ENCODE results near the gene RNU6-1.

Gene RNU6-1

DNA sequence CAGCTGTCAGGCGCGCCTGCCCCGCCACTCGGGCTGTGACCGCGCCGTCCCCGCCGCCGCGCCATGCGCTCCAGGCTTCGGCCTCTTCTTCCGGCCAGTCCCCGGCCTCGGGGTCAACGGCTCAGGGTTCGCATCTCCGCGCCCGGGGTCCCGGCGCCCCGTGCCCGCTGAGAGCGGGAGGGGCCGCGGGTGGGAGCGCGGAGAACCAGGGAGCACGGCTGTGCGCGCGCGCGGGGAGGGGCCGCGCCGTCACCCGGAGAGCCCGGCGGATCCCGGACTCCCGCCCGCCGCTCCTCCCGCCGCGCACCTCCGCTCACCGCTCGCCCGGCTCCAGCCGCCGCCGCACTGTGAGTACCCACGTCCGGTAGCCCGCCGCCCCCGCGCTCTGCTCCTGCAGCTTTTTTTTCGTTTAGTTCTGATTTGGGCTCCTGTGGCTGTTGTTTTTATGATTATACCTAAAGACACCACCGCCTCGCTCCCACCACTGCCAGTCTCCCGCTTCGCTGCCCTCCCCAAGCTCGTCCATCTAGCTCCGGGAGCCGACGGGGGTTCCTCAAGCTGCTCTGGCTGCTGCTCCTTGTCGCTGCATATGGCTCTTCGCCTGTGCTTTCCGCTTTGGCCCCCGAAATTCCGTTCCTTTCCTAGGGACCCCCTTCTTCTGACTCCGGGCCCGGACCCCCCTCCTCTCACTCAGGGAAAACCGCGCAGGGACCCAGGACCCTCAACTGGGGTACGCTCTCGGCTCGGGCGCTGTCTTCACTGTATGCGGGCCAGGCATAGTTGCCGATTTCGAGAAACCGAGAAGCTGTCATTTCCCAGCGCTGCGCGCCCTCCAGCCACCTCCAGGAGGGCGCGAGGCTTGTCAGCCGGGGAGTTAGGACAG is 16.3 kb downstream of the RNU6-1 start:
- Histone ChIP-seq H3K36me3 (ENCODE audit: control insufficient read depth in 5 of 5, insufficient read depth in 5 of 5, low read length in 5 of 5) (no peaks in the 10 kb centered on the region), H3K9me3 (ENCODE audit: control insufficient read depth in 5 of 5, low read length in 5 of 5) (peaks cover 0 to 3% (median 0%) of the 10 kb centered on the region in 5 donors), H3K27me3 (ENCODE audit: control insufficient read depth in 5 of 5, insufficient read depth in 4 of 5, low read length in 5 of 5) (peaks cover 69 to 87% (median 81%) of the 10 kb centered on the region in 5 donors), H3K9ac (ENCODE audit: low read length in 5 of 5) (no peak overlapping the region), H3K4me3 (ENCODE audit: low read depth in 1 of 5, low read length in 5 of 5) (no peak overlapping the region), H3K27ac (ENCODE audit: low read depth, low read length) (no peak overlapping the region), H3K4me1 (ENCODE audit: control insufficient read depth in 5 of 5, insufficient read depth in 5 of 5, low read length in 5 of 5) (peaks cover 0 to 54% (median 47%) of the 10 kb centered on the region in 5 donors)

GRCh38 chr15:67822537-67823313 is 17.1 kb downstream of the RNU6-1 start:
- Histone ChIP-seq H3K9me3 (ENCODE audit: control insufficient read depth in 5 of 5, low read length in 5 of 5) (peaks cover 0 to 3% (median 0%) of the 10 kb centered on the region in 5 donors), H3K27ac (ENCODE audit: low read depth, low read length) (no peak overlapping the region), H3K27me3 (ENCODE audit: control insufficient read depth in 5 of 5, insufficient read depth in 4 of 5, low read length in 5 of 5) (peaks cover 67 to 87% (median 81%) of the 10 kb centered on the region in 5 donors), H3K4me1 (ENCODE audit: control insufficient read depth in 5 of 5, insufficient read depth in 5 of 5, low read length in 5 of 5) (peaks cover 0 to 46% (median 39%) of the 10 kb centered on the region in 5 donors), H3K4me3 (ENCODE audit: low read depth in 1 of 5, low read length in 5 of 5) (no peak overlapping the region), H3K36me3 (ENCODE audit: control insufficient read depth in 5 of 5, insufficient read depth in 5 of 5, low read length in 5 of 5) (no peaks in the 10 kb centered on the region), H3K9ac (ENCODE audit: low read length in 5 of 5) (no peak overlapping the region)

- no peak overlapping the region for H3K9ac ChIP-seq (ENCODE audit: low read length in 5 of 5)
- H3K27me3 ChIP-seq (ENCODE audit: control insufficient read depth in 5 of 5, insufficient read depth in 4 of 5, low read length in 5 of 5), result peaks cover 63 to 90% (median 79%) of the 10 kb centered on the region in 5 donors
- peaks cover 0 to 4% (median 3%) of the 10 kb centered on the region in 5 donors for H3K9me3 ChIP-seq (ENCODE audit: control insufficient read depth in 5 of 5, low read length in 5 of 5)
- no peak overlapping the region for H3K4me3 ChIP-seq (ENCODE audit: low read depth in 1 of 5, low read length in 5 of 5)
- H3K36me3 ChIP-seq (ENCODE audit: control insufficient read depth in 5 of 5, insufficient read depth in 5 of 5, low read length in 5 of 5), result no peaks in the 10 kb centered on the region
- H3K4me1 ChIP-seq (ENCODE audit: control insufficient read depth in 5 of 5, insufficient read depth in 5 of 5, low read length in 5 of 5), result peaks cover 0 to 39% (median 37%) of the 10 kb centered on the region in 5 donors
- no peak overlapping the region for H3K27ac ChIP-seq (ENCODE audit: low read depth, low read length)
Observed at GRCh38 chr15:67821784-67822440, 17.9 kb downstream of the RNU6-1 start.

GRCh38 chr15:67820992-67821783 is 18.7 kb downstream of the RNU6-1 start:
- Histone ChIP-seq H3K27ac (ENCODE audit: low read depth, low read length) (no peak overlapping the region), H3K27me3 (ENCODE audit: control insufficient read depth in 5 of 5, insufficient read depth in 4 of 5, low read length in 5 of 5) (peaks cover 60 to 83% (median 74%) of the 10 kb centered on the region in 5 donors), H3K9me3 (ENCODE audit: control insufficient read depth in 5 of 5, low read length in 5 of 5) (peaks cover 0 to 6% (median 2%) of the 10 kb centered on the region in 5 donors), H3K4me3 (ENCODE audit: low read depth in 1 of 5, low read length in 5 of 5) (no peak overlapping the region), H3K36me3 (ENCODE audit: control insufficient read depth in 5 of 5, insufficient read depth in 5 of 5, low read length in 5 of 5) (no peaks in the 10 kb centered on the region), H3K9ac (ENCODE audit: low read length in 5 of 5) (no peak overlapping the region), H3K4me1 (ENCODE audit: control insufficient read depth in 5 of 5, insufficient read depth in 5 of 5, low read length in 5 of 5) (peaks cover 0 to 33% (median 30%) of the 10 kb centered on the region in 5 donors)

DNA sequence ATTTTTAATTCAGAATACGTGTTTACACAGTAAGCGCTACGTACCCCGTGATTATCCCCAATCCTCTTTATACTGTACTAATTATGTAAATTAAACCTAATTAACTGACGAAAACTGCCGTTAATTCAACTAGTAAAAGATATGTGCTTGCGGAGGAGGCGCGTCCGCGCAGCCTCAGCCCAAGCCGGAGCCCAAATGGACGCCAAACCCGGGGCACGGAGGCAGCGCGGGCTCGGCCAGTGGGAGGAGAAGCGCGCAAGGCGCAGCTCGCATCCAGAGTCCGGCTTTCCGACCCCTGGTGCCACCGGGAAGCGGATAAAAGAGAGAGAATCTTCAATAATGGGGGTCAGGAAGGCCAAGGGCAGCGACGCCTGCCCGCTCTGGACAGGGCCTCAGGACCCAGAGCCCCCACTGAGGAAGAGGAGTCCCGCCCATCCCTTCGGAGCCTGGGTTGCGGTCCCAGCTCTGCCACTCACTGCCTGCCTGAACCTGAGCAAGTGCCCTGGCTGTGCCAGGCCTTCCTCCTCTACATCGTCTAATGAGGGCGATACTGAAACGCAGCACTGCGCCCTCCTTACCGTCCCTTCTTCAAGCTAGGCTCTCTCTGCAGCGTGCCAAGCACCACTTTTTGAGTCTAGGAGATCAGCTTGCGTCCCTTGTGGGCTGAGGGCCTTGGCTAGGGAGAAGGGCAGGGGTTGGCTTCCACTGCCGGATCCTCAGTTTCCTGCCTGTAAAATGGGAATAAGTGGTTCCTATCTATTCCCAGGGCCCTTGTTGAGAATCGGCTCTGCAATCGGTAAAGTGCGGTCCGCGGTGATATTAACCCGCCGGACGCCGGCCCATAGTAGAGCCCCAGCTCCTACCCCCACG is 19.5 kb downstream of the RNU6-1 start:
- Histone ChIP-seq H3K9me3 (ENCODE audit: control insufficient read depth in 5 of 5, low read length in 5 of 5) (peaks cover 0 to 13% (median 5%) of the 10 kb centered on the region in 5 donors), H3K9ac (ENCODE audit: low read length in 5 of 5) (no peak overlapping the region), H3K4me3 (ENCODE audit: low read depth in 1 of 5, low read length in 5 of 5) (no peak overlapping the region), H3K27me3 (ENCODE audit: control insufficient read depth in 5 of 5, insufficient read depth in 4 of 5, low read length in 5 of 5) (peaks cover 58 to 76% (median 66%) of the 10 kb centered on the region in 5 donors), H3K36me3 (ENCODE audit: control insufficient read depth in 5 of 5, insufficient read depth in 5 of 5, low read length in 5 of 5) (no peaks in the 10 kb centered on the region), H3K4me1 (ENCODE audit: control insufficient read depth in 5 of 5, insufficient read depth in 5 of 5, low read length in 5 of 5) (peaks cover 0 to 24% (median 22%) of the 10 kb centered on the region in 5 donors), H3K27ac (ENCODE audit: low read depth, low read length) (no peak overlapping the region)

DNA sequence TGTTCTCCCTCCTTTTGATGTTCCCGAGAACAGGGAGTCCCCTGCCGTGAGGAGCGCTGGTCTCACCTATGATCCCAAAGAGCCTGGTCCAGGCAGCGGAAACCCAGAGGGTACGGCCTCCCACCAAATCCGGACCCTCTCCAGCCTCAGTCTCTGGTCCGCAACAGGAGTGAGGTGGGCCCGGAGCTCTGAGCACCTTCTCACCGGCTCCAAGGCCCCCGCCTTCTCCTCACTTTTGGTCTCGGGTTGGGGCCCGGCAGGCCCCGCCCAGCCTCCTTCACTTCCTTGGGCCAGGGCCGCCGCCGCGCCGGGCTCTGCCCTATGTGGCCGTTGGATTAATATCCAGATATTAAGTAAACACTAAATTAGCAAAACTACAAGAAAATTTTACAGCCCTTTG is 20.2 kb downstream of the RNU6-1 start:
- Histone ChIP-seq H3K4me3 (ENCODE audit: low read depth in 1 of 5, low read length in 5 of 5) (no peak overlapping the region), H3K9me3 (ENCODE audit: control insufficient read depth in 5 of 5, low read length in 5 of 5) (peaks cover 0 to 17% (median 8%) of the 10 kb centered on the region in 5 donors), H3K9ac (ENCODE audit: low read length in 5 of 5) (no peak overlapping the region), H3K4me1 (ENCODE audit: control insufficient read depth in 5 of 5, insufficient read depth in 5 of 5, low read length in 5 of 5) (peaks cover 0 to 22% (median 20%) of the 10 kb centered on the region in 5 donors), H3K27me3 (ENCODE audit: control insufficient read depth in 5 of 5, insufficient read depth in 4 of 5, low read length in 5 of 5) (peaks cover 55 to 72% (median 61%) of the 10 kb centered on the region in 5 donors), H3K27ac (ENCODE audit: low read depth, low read length) (no peak overlapping the region), H3K36me3 (ENCODE audit: control insufficient read depth in 5 of 5, insufficient read depth in 5 of 5, low read length in 5 of 5) (peaks cover 0 to 2% (median 0%) of the 10 kb centered on the region in 5 donors)

DNA sequence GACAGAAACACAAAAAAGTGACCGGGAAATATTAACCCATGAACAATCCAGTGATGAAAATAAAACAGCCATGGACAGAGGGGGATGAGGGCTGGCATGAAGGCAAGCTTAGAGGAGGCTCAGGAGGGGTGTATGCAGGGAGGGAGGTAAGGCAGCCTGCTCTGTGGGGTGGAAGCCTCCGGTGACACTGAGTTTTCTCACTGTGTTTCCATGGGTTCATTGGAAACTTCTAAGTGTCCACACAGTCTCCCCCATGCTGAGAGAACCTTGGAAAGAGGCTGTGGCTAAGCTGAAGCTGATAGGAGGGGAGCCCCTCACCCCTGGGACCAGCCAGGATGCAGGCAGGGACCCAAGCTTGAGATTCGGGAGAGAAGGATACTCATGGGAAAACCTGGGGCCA is 21.4 kb downstream of the RNU6-1 start:
- Histone ChIP-seq H3K9ac (ENCODE audit: low read length in 5 of 5) (no peak overlapping the region), H3K27ac (ENCODE audit: low read depth, low read length) (no peak overlapping the region), H3K9me3 (ENCODE audit: control insufficient read depth in 5 of 5, low read length in 5 of 5) (peaks cover 0 to 17% (median 8%) of the 10 kb centered on the region in 5 donors), H3K36me3 (ENCODE audit: control insufficient read depth in 5 of 5, insufficient read depth in 5 of 5, low read length in 5 of 5) (peaks cover 0 to 2% (median 0%) of the 10 kb centered on the region in 5 donors), H3K4me3 (ENCODE audit: low read depth in 1 of 5, low read length in 5 of 5) (no peak overlapping the region), H3K27me3 (ENCODE audit: control insufficient read depth in 5 of 5, insufficient read depth in 4 of 5, low read length in 5 of 5) (peaks cover 47 to 60% (median 50%) of the 10 kb centered on the region in 5 donors), H3K4me1 (ENCODE audit: control insufficient read depth in 5 of 5, insufficient read depth in 5 of 5, low read length in 5 of 5) (peaks cover 0 to 21% (median 15%) of the 10 kb centered on the region in 5 donors)

DNA sequence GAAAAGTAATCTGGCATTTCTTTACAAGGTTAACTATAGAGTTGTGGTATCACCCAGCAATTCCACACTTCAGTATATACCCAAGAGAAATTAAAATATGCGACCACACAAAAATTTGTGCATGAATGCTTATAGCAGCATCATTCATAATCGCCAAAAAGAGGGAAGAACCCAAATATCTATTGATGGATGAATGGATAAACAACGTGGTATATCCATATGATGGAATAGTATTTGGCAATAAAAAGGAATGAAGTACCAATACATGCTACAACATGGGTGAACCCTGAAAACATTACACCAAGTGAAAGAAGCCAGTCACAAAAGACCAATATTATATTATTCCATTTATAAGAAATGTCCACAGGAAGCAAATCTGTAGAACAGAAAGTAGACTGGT is 23.2 kb downstream of the RNU6-1 start:
- Histone ChIP-seq H3K9me3 (ENCODE audit: control insufficient read depth in 5 of 5, low read length in 5 of 5) (peaks cover 0 to 17% (median 8%) of the 10 kb centered on the region in 5 donors), H3K4me3 (ENCODE audit: low read depth in 1 of 5, low read length in 5 of 5) (no peak overlapping the region), H3K27ac (ENCODE audit: low read depth, low read length) (no peak overlapping the region), H3K27me3 (ENCODE audit: control insufficient read depth in 5 of 5, insufficient read depth in 4 of 5, low read length in 5 of 5) (peaks cover 31 to 48% (median 42%) of the 10 kb centered on the region in 5 donors), H3K36me3 (ENCODE audit: control insufficient read depth in 5 of 5, insufficient read depth in 5 of 5, low read length in 5 of 5) (peaks cover 0 to 2% (median 0%) of the 10 kb centered on the region in 5 donors), H3K4me1 (ENCODE audit: control insufficient read depth in 5 of 5, insufficient read depth in 5 of 5, low read length in 5 of 5) (peaks cover 0 to 11% (median 9%) of the 10 kb centered on the region in 5 donors), H3K9ac (ENCODE audit: low read length in 5 of 5) (no peak overlapping the region)
